Fibroblast of skin of abdomen (primary cell): ENCODE results near the gene SH3GLB2. TPM values are rescaled to one million over a fixed set of nuclear protein-coding genes. Genes with fewer than 3 reads are reported as not detected.

Source experiments
- DNase-seq: peaks from one replicate; pipeline ENCODE4 v3.0.0-alpha.2; 2013
- polyA plus RNA-seq, 2 experiments: library from polyadenylated mRNA; unstranded; fragments of 120-200 nt; gene quantifications; one replicate each; pipeline ENCODE4 v1.2.1, GENCODE V29; 2013; ENCODE audit not compliant: insufficient read length in 2 of 2

The SH3GLB2 gene
- polyA plus RNA-seq (2013, experiment 1 of 2; ENCODE audit: insufficient read length) = 32.3 TPM
- 32.2 TPM for polyA plus RNA-seq (2013, experiment 2 of 2; ENCODE audit: insufficient read length)

- peak; percentile 93 for DNase-seq
Measured at GRCh38 chr9:129028192-129028966, at the start of gene SH3GLB2. Gene SH3GLB2 (minus strand): TSS chr9:129028331. CDS start chr9:129028154, 177 bp downstream.

- no peak for DNase-seq
Measured at GRCh38 chr9:129077236-129077635, 49.1 kb upstream of the SH3GLB2 start.

- DNase-seq = no peak
Measured at GRCh38 chr9:129076640-129077037, 48.5 kb upstream of the SH3GLB2 start.

- DNase-seq = no peak
Measured at GRCh38 chr9:129075996-129076639, 48.0 kb upstream of the SH3GLB2 start.

- DNase-seq = no peak
Measured at GRCh38 chr9:129074106-129074505, 46.0 kb upstream of the SH3GLB2 start.

GRCh38 chr9:129073404-129073803, 45.3 kb upstream of the SH3GLB2 start:
- DNase-seq = no peak

GRCh38 chr9:129072171-129072570, 44.0 kb upstream of the SH3GLB2 start:
- no peak for DNase-seq

- no peak for DNase-seq
Measured at GRCh38 chr9:129071526-129072126, 43.5 kb upstream of the SH3GLB2 start.

- DNase-seq = no peak
Measured at GRCh38 chr9:129070696-129071525, 42.8 kb upstream of the SH3GLB2 start.

GRCh38 chr9:129069862-129070641, 41.9 kb upstream of the SH3GLB2 start:
- DNase-seq = no peak

GRCh38 chr9:129068990-129069861, 41.1 kb upstream of the SH3GLB2 start:
- no peak for DNase-seq

GRCh38 chr9:129068110-129068509, 40.0 kb upstream of the SH3GLB2 start:
- DNase-seq = no peak

- no peak for DNase-seq
Measured at GRCh38 chr9:129064499-129064908, 36.4 kb upstream of the SH3GLB2 start.

GRCh38 chr9:129063061-129063460, 34.9 kb upstream of the SH3GLB2 start:
- no peak for DNase-seq

GRCh38 chr9:129060991-129061390, 32.9 kb upstream of the SH3GLB2 start:
- DNase-seq = no peak

GRCh38 chr9:129059796-129060785, 32.0 kb upstream of the SH3GLB2 start:
- no peak for DNase-seq

GRCh38 chr9:129058965-129059795, 31.0 kb upstream of the SH3GLB2 start:
- no peak for DNase-seq

- no peak for DNase-seq
Measured at GRCh38 chr9:129054163-129054851, 26.2 kb upstream of the SH3GLB2 start.
